Prostate gland (tissue), 2 donors: ENCODE measurements around the gene NOTO.

Experiments
- POLR2A ChIP-seq: fragments of 450-650 bp; IDR thresholded peaks from one replicate; pipeline ENCODE4 v1.6.1; 2016; ENCODE audit warnings: antibody characterized with exemption, mild to moderate bottlenecking
- POLR2AphosphoS5 ChIP-seq: sonication (generic); formaldehyde crosslinking; IDR thresholded peaks from one replicate; pipeline ENCODE4 v1.6.1; 2017; ENCODE audit warnings: antibody characterized with exemption
- TF ChIP-seq, protein P1 (sequence below), 4 experiments: fragments of 200-600 bp in 2 of 4; fragments of 450-650 bp in 2 of 4; sonication (generic) in 2 of 4; IDR thresholded peaks; 1 replicate in 3 of 4; 2 replicates in 1 of 4; pipeline ENCODE4 v1.5.1; 2016 to 2019; ENCODE audit warnings: antibody characterized with exemption in 4 of 4, mild to moderate bottlenecking in 2 of 4, moderate library complexity in 2 of 4

DNA sequence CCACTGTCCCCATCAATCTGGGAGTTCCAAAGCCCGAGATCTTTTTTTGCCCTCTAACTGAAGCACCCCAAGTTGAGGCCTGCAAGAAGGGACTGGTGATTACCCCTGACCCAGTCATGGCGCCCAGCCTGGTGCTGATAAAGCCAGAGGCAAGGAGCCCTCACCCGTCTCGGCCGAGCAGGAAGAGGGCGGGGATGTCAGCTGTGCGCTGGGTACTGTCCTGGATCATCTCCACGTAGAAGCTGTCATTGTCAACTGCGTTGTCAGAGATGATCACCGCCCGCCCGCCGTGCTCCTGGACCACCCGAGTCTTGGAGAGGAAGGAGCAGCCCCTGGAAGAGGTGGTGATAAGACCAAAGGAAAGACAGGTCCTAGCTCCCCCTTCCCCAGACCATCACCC is 26.3 kb downstream of the NOTO start:
- TF ChIP-seq, protein P1, sequence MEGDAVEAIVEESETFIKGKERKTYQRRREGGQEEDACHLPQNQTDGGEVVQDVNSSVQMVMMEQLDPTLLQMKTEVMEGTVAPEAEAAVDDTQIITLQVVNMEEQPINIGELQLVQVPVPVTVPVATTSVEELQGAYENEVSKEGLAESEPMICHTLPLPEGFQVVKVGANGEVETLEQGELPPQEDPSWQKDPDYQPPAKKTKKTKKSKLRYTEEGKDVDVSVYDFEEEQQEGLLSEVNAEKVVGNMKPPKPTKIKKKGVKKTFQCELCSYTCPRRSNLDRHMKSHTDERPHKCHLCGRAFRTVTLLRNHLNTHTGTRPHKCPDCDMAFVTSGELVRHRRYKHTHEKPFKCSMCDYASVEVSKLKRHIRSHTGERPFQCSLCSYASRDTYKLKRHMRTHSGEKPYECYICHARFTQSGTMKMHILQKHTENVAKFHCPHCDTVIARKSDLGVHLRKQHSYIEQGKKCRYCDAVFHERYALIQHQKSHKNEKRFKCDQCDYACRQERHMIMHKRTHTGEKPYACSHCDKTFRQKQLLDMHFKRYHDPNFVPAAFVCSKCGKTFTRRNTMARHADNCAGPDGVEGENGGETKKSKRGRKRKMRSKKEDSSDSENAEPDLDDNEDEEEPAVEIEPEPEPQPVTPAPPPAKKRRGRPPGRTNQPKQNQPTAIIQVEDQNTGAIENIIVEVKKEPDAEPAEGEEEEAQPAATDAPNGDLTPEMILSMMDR (IDR thresholded peaks at IDR 0.05), result no peak
- TF ChIP-seq POLR2A, result no peak
- TF ChIP-seq POLR2AphosphoS5, result no peak
